GM19035 (cell line): ENCODE results near the gene RMDN3.

Source experiments
- ATAC-seq: cut with Tn5 transposase; IDR thresholded peaks from one replicate; pipeline ENCODE4 v1.9.1; 2021; ENCODE audit not compliant: unreplicated experiment

The RMDN3 gene, protein sequence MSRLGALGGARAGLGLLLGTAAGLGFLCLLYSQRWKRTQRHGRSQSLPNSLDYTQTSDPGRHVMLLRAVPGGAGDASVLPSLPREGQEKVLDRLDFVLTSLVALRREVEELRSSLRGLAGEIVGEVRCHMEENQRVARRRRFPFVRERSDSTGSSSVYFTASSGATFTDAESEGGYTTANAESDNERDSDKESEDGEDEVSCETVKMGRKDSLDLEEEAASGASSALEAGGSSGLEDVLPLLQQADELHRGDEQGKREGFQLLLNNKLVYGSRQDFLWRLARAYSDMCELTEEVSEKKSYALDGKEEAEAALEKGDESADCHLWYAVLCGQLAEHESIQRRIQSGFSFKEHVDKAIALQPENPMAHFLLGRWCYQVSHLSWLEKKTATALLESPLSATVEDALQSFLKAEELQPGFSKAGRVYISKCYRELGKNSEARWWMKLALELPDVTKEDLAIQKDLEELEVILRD

DNA sequence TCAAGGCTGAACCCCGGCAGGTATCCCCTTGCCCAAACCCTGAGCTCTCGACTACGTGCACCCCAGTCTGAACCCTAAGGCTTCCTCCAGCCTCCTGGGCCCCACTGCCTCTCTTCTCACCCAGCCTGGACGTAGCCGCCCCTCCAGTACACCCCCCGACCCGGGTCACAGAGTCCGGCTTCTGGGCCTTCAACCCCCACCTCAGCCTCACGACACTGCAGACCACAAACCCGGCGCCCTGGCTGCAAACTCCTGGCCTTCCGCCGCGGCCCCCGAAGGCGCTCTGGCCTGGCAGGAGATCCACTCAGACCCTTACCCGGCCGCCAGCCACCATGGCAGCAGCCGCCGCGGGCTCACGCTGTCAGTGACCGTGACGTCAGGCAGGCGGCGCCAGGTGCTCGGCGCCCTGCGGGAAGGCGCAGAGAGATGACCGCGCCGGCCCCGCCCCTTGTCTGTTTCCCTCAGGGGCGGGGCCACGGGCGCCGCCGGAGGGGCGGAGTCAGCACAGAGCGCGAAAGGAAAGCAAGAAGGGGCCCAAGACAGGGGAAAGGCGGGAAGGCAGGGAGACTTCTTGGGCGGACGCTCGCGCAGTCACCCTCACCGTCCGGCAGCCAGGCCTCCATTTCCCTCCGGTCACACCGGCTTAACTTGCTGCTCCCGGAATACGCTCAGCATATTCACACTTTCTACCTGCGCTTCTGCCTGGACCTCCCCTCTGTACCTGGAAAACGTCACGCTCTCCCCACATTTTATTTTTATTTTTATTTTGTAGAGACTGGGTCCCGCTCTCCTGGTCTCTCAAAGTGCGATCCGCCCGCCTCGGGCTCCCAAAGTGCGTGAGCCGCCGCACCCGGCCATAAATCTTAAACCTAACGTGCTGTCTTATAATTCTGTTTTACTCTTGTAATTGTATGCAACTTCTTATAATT, at the start of gene RMDN3:
RMDN3 (minus strand) TSS at position 372 of the 929 bp plus-strand sequence. CDS start 471 bp downstream, outside the sequence.
- peak; percentile 86 for ATAC-seq

DNA sequence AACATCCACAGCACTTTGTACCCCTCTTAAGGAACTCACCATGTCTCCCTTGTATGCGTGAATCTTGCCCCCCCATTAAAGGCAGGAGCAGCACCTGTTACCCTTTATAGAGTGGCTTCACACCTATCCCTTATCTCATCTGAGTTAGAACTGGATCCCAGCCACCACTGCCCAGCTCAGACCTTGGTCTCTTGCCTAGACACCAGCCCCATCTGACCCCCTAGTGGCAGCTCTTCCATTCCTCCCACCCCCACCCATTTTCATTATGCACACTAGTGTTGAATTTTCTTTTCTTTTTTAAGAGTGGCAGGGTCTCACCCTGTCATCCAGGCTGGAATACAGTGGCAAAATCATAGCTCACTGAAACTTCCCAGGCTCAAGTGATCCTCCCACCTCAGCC, 48.6 kb upstream of the RMDN3 start:
- ATAC-seq, result no peak

DNA sequence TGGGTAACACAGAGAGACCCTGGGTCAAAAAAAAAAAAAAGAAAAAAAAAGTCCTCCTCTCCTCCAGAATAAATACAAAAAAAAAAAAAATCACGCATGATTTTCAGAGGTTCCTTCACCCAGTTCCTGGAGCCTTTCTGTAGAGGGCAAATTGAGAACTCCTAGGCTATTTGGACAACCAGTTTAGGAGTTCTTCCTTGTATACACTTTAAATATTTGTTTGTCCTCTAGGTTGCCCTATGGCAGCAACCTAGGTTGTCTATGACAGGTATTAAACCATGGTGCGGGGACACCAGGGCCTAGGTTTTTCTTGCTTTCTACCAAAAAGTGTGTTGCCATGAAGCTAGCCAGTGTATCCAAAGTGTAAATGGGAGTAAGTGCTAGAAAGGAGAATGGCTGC, 48.0 kb upstream of the RMDN3 start:
- ATAC-seq, result no peak

DNA sequence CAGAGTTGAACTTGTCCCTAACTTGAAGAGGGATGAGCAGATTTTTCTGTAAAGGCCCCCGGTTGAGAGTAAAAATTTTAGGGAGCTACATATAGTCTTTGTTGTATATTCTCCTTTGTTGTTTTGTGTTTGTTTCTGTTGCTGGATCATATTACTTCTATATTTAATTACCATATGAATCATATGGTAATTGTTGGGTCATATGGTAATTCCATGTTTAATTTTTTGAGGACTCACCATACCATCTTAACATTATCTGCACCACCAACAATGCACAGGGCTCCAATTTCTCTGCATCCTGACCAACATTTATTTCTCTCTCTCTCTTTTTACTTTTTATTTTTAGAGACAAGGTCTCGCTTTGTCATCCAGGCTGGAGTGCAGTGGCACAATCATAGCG, 44.5 kb upstream of the RMDN3 start:
- ATAC-seq, result no peak

DNA sequence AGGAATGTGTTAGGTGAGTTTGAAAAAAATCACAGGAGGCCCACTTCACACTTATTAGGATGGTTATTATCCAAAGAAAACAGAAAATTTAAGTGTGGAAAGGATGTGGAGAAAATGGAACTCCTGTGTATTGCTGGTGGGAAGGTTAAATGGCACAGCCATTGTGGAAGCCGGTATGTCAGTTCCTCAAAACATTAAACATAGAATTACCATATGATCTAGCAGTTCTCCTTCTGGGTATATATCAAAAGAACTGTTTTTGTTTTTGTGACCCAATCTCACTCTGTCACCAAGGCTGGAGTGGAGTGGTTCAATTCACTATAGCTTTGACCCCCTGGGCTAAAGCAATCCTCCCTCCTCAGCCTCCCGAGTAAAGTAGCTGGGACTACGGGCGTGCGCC, 41.5 kb upstream of the RMDN3 start:
- no peak for ATAC-seq

DNA sequence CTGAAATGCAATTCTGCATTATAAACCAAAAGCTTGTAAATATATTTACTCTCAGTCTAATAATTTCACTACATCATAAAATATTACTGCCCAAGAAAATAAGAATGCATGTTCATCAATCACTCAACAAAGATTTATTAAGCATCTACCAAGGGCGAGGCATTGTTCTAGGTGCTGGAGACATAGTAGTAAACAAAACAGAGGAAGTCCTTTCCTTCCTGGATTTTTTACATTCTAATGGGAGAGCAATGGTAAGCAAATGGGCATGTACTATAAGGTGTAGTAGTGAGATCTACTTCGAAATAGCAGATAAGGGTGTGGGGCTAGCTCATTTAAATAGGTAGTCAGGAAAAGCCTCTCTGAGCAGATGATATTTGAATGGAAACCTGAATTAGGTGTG, 41.0 kb upstream of the RMDN3 start:
- no peak for ATAC-seq

DNA sequence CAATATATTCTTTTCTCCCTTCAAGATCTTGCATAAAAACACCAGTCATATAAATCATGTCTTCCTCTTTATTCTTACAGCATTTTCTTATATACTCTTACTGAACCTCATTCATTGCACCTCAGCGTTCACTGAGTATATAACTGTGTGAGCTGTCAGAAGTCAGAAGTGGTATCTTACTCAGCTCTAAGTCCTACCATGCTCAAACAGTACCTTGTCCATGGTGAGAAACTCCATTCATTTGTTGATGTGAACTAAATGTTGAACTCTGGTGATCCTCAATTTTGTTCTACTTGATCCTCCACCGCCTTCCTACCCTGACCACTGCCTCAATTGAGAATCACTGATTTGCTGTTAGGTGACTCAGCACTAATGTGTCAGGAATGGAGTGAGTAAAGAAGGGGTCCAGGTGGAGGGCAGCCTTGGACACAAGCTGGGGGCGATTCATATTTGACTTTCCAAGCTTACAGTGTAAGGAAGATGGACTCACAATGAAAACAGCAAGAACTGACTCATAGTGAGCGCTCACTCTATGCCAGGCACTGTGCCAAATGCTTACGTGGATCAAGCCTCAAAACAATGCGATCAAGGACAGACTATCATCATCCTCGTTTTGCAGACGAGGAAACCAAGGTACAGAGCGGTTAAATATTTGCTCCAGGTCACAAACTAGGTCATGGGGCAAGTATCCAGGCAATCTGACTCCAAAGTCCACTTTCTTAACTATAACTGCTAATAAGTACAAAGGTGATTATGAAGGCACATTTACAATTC, 38.3 kb upstream of the RMDN3 start:
- no peak for ATAC-seq

DNA sequence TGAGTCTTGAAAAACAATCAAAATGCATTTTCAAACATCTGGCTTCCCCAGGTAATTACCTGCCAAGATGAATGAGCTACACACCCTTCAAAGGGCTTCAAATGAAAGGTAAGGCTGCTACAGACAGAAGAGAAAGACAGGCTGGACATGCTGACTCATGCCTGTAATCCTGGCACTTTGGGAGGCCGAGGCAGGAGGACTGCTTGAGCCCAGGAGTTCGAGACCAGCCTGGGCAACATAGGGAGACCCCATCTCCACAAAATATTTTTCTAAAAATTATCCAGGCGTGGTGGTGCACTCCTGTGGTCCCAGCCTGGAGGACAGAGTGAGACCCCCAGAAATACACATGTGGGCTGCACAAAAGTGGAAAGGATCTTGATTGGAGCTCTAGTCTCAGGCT, 37.3 kb upstream of the RMDN3 start:
- no peak for ATAC-seq

DNA sequence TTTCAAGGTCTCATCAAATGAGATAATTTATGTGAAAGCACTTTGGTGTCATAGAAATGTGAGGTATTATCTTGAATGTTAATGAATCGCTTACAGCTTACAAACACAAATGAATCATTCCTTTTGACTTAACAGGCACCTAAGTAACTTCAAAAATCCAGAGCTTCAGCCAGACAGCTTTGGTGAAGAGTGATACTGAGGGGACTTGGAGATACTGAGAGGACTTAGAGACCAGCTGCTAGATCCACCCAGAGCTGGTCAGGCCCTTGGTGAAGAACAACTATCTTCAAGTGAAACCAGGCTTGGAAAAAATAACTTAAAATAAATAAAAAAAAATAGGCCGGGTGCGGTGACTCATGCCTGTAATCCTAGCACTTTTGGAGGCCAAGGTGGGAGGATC, 35.7 kb upstream of the RMDN3 start:
- no peak for ATAC-seq

DNA sequence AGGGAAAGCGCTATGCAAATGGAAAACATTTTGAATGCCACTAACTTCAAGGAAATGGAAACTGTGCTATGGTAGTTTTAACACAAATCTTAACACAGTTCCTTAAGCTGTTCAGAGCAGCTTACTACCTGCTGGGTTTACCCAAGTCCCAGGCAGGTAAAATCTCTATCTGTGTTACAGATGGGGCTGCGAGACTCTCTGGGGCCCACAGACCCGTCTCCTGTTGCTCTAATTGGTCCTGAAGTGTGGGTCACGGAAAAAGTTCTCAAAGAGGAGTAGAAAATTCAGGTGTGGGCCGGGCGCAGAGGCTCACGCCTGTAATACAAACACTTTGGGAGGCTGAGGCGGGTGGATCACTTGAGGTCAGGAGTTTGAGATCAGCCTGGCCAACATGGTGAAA, 34.9 kb upstream of the RMDN3 start:
- no peak for ATAC-seq

DNA sequence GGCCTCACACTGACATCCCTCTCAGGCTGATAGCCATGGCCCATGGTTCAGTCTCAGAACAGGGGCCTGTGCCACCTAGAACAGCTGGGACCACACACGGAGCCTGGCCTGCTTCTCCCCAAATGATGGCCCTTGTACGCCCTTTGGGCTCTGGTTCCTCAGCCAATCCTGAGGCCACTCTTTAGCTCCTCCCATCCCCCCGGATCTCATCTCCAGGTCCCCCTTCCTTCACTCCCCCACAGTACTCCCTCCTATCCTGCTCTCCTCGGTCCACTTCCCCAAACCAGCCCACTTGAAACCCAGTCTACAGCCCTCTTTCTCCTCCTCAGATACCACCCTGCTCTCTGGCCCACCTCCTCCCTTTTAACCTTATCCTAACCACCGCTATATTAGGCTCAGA, 34.1 kb upstream of the RMDN3 start:
- ATAC-seq, result no peak

DNA sequence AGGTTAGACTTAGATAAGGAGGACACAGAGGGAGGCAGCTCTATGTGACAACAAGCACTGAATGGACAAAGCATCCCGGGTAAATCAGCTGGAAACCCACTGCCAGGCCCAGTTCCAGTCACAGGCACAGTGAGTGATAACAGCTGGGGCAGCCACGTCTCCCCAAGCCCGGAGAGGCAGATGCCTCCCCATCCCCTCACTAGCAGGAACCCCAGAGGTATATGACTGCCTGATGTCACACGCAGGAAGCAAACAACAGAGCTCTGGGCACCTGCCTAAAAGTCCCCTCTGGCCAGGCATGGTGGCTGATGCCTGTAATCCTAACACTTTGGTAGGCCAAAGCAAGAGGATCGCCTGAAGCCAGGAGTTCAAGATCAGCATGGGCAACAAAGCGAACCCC, 32.9 kb upstream of the RMDN3 start:
- no peak for ATAC-seq

DNA sequence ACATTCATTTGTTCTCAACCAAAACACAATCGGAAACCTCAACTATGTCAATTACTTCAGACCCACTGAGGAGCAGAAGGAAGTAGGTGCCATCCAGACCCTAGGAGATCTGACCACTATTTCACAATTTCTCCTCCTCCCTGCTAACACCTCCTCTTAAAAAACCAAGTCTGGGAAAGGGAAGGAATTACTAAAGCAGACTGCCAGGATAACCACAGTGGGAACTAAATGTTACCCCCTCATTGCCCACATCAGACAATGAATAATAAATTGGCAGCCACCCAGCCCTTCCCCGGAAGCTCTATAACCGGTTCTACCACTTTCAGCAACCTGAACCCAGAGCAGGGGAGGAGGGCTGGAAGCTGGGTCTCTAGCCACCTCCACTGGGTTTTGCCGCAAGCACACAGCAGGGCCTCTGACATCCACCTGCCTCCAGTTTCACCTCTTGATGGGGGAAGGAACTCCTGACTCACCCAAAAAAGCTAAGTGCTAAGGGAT, 32.3 kb upstream of the RMDN3 start:
- ATAC-seq, result no peak

DNA sequence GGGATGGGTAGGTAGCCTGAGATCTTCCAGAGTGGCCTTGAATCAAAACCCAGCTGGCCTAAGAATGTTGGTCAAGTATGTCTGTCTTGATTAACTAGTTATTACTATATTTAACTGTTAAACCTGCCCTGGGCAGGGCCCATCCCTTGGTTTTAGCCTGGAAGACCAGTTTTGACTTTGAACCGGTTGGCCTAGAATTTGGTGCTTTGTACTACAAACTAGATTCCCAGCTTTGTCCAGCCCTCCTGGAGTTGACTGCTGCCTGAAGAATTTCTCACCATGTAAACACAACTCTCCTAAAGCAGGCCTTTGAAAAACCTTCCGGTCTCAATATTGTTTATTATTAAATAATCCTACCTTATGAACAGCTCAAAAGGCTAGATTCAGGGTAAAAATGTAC, 30.8 kb upstream of the RMDN3 start:
- ATAC-seq, result no peak

DNA sequence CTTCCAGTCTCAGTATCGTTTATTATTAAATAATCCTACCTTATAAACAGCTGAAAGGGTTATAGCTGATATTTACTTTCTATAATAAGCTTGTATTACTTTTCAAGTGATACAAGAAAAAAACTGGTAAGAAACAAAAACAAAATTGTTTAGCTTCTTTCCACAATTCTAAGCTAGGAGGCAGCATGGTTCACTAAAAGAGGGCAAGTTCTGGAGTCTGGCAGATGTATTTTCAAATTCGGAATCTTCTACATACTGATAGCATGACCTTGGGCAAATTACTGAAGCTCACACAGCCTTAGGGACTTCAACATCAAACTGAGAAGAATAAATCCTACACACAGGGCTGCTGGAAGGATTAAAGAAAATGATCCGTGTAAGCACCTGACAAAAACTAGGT, 30.1 kb upstream of the RMDN3 start:
- ATAC-seq, result no peak

DNA sequence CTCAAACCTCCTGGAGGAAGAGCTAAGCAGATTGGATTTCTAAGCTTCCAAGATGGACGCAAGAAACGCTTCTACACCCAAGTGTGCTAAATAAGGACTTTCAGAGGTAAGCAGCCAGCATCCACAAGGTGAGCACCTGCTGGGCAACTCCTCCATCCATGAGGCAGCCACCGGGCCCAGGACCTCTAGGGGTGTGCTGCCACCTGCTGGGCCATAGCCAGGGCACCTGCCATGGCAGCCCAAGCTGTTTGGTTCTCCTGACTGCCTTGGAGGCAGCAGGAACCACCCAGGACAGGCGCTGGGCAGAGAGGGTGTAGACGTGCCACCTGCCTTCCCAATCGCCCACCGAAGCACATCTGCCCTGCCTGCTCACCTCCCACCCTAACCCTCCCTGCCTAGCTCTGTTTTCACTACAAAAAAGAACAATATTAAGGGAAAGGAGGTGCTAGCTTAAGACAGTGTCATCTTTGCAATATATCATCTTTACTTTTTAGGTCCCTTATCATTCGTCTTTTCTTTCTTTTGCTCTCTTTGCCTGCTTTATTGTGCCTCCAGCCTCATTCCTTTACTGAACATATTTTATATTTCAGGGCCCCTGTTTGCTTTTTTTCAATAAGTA, 27.7 kb upstream of the RMDN3 start:
- peak; percentile 87 for ATAC-seq

DNA sequence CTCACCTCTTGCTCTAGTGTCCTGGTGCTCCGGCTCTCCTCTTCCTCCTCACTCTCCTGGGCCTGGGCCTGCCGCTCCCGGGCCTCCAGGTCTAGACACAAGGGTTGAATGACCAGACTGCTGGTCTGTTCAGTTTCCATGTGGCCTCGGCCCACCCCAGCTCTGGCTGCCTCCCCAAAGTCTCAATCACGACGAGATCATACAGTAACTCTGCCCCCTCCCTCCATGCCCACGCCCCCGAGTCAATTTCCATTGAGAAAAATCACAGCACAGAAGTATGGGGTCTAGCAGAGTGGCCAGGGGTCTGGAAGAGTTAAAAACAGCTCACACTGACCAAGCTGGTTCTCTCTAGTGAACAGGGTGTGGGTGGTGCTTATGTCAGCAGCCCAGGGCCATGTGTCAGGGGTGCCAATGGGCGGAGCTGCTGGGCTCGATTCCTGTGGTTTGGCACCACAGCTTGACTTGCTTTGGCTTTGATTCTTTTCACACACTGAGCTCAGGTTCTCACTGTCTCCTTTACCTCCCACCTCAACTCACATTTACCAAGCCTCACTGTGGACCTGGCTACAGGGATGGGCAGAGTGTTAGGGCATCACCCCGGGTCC, 21.6 kb upstream of the RMDN3 start:
- no peak for ATAC-seq

DNA sequence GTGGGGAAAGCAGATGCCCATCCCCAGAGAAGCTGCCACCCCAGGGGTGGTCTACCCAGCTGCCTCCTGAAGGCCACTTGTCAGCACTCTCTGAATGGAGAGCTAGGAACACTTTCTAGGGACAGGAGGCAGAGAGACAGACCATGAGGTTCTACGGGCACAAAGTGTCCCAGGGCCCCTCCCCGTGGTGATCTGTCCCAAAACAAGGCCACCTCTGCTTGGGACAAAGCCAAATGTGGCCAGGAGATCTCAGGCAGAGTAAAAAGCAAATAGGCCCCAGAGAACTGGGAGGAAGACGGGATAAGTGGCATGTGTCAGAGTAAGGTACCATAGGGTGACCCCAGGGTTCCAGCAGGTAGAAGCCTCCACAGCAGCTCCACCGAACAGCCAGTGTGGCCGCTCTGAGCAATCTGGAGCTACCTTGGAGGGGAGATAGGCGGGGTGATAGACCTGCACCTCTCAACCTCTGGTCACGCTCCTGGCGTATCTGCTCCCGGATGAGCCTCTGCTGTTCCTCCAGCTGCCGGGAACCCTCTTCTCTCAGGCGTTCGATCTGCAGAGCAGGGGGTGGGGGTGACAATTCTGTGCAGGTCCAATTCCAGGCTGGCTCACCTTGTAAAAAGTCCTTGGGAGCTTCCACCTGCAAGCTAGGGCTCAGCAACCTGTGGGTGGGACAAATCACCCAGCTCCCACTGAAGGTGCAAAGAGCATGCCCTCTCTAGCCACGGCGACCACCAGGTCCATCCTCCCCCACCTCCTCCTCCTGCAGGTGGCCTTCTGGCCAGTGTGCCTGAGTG, 20.9 kb upstream of the RMDN3 start:
- ATAC-seq, result no peak

DNA sequence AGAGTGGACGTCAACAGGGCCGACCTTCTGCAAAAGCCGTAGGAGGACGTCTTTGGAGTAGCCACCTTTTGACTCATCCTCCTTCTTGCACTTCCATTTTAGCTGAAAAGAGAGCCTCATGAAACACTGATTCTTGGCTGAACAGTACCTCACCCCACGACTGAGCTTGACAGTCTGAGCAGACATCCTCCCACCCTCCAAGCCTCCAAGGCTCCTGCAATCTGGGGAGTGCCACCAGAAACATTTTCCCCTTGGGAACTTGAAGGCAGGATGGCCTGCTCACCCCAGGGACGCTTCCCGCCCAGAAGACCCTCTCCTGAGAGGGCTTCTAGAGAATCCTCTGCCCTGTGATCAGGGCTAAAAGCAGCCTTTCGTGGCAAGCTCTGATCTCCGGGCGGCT, 20.0 kb upstream of the RMDN3 start:
- no peak for ATAC-seq
